ENCODE results near the gene POM121.
"Not testable (repeated sequence)": the region's sequence is repeated elsewhere in the genome, so short reads cannot be mapped to it uniquely, and the experiment has no call there.

Gene POM121

GRCh38 chr7:72950432-72950831 is 25.5 kb downstream of the POM121 start:
- not testable (repeated sequence) for DNase-seq

DNA sequence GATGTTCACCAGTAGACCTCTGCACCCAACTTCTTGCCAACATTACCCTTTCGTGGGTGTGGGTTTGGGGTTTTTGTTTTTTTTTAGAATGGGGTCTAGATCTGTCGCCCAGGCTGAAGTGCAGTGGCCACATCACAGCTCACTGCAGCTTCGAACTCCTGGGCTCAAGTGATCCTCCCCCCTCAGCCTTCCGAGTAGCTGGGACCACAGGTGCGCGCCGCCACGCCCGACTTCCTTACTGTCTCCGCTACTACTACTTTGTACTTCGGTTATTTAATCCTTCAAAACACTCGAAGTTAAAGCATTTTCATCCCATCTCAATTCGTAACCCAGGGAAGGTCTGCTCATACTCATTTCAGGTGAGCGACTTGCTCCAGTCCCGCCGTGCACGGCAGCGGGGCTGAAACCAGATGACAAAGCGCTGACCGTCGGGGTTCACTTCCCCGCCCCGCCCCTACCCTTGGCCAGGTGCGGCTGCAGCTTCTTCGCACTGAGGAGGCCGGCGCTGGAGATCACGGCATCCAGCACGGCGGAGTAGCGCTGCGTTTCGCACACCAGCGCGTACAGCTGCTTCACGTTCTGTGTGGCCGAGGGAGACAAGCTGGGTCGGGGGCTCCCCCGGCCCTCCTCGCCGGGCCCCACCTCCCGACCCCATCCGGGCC is 29.1 kb downstream of the POM121 start:
- not testable (repeated sequence) for DNase-seq

DNA sequence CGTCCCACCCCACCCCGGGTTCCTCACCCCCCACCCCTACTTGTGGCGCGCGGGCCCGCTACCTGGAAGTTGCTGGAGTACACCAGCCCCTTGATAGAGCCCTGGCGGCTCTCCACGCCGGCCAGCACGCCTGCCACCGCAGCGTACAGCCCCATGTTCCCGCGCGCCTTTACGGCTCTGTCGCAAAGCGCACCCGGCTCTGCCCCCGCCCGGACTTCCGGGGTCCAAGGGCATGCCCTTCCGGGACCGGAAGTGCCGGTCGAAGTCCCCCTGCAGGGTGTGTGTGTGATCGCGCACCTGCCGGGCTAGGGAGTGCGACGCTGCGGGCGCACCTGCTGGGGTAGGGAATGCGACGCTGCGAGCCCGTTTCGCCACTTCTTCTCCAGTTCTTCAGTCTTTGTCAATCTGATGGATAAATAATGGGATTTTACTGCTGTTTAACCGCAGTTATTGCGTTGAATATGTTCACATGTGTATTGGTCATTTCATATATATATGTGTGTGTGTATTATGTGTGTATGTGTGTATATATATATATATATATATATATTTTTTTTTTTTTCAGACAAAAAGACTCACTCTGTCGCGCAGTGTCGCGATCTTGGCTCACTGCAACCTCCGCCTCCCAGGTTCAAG is 29.8 kb downstream of the POM121 start:
- DNase-seq: not testable (repeated sequence)

GRCh38 chr7:72960029-72960428 is 35.1 kb downstream of the POM121 start:
- DNase-seq: not testable (repeated sequence)

GRCh38 chr7:72960626-72961345 is 35.9 kb downstream of the POM121 start:
- not testable (repeated sequence) for DNase-seq

- DNase-seq: not testable (repeated sequence)
These were observed 36.4 kb downstream of the POM121 start for GRCh38 chr7:72961346-72961650.

DNA sequence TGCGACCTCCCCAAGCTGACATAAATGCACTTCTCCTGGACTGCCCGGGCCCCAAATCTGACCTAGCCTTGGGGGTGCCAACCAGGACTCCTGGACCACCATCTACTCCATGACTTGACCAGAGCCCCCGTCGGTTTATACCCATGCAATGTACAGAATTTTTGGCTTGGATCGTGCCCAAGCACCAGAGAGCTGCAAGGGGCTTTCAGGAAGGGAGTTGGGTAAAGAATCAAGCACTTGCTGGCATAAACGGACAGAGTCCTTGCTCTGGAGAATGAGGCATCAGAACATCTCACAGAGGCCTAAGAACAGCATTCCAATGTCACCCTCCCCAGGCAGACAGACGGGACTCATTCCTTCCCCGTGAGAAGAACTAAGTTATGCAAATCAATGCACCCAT is 38.2 kb downstream of the POM121 start:
- DNase-seq: not testable (repeated sequence)

DNA sequence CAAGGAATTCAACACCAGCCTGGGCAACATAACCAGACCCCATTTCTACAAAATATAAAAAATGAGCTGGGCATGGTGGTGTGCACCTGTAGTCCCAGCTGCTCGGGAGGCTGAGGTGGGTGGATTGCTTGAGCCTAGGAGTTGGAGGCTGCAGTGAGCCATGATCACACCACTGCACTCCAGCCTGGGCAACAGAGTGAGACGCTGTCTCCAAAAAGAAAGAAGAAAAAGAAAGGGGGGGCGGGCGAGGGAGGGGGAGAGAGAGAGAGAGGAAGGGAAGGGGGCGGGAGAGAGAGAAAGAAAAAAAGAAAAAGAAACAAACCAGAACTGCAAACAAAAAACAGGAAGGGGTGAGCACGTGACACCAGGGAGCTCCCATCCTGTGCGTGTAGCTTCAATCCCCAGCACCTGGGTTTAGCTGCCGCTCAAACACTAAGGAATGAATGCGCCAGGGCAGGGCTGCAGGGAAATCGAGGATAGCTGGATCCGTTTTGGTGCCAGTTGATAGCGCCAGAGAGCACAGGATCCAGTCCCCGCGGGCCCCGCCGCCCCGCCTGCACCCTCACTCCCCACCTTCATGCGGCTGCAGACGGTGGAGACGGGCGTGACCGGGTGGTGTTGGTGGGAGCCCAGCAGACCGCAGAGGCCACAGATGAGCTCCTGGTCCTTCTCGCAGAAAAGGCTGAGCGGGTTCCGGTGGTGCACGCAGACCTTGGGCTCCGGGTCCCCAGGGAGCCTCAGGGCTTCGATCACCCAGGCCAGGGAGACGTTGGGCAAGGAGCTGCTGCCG is 40.5 kb downstream of the POM121 start:
- not testable (repeated sequence) for DNase-seq

DNA sequence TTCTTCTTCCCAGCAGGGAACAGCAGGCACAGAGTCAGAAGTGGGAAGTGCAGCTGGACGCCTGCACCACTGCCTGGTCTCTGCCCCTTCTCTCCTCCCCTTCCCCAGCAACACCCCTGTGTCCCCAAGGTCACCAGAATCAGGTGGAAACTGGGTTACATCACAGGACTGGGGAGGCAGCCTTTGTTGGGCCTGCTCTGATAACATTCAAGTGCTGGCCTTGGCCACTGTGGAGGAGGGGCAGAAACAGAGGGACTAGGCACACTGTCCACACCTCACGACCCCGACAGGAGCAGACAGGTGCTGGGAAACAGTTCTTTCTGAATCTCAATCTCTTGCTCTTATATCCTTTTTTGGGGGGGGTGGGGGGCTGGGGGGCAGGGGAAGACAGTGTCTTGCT is 42.0 kb downstream of the POM121 start:
- not testable (repeated sequence) for DNase-seq

DNA sequence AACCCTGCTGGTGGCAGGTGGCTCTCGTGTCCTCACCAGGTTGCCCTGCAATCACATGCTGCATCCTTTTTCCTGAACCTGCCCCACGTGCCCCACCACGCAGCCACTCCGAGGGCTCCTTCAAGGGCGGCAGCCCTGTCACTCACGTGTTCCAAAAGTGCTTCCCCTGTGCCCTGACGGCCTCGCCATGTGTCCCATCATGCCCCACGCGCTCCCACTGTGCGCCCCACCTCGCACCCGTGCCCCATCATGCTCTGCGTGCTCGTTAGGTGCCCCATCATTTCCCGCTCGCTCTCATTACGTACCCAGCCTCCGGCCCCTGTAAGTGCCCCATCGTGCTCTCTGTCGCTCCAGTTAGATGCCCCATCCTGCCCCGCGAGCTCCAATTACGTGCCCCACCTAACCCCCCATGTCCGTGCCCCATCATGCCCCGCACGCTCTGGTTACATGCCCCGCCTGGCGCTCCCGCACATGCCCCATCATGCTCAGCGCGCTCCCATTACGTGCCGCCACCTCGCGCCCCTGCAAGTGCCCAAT is 44.2 kb downstream of the POM121 start, which contains the start of gene TRIM74:
Gene TRIM74 (minus strand): TSS at position 487 of the 537 bp plus-strand sequence. CDS start 3,309 bp downstream, outside the sequence.
- not testable (repeated sequence) for DNase-seq

- DNase-seq: not testable (repeated sequence)
These were observed 44.8 kb downstream of the POM121 start for GRCh38 chr7:72969688-72970087.

DNA sequence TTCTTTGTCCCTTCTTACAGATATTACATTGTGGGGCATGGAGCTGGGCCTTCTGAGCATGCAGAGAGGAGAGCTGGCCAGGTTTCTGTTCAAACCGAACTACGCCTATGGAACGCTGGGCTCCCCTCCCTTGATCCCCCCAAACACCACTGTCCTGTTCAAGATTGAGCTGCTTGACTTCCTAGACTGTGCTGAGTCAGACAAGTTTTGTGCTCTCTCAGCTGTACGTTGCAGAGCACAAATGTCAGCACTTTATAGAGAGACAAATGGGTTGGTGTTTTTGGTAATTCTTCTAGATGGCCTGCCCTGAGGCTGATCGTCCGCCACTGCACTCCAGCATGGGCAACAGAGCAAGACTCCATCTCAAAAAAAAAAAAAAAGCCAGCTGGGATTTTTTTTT is 46.6 kb downstream of the POM121 start:
- DNase-seq: not testable (repeated sequence)

GRCh38 chr7:72974781-72975180 is 49.9 kb downstream of the POM121 start:
- DNase-seq: not testable (repeated sequence)

- DNase-seq: not testable (repeated sequence)
These were observed 50.9 kb downstream of the POM121 start for GRCh38 chr7:72975656-72976286.

DNA sequence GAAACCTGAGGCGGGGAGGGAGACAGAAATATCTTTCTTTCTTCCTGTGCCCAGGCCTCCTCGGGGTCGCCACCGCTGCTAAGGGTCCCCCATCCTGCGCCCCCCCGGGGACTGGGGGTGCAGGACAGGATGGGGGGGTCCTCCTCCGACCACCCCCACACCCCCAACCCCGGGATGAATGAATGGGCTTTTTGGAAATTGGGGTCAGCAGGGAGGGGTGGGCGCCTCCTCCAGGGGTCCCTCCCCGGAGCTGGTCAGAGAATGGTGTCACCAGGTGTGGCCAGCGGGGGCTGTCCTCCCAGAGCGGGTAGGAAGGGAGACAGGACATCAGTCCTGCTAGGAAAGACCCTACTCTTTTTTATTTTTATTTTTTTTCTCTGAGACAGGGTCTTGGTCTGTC is 51.5 kb downstream of the POM121 start:
- not testable (repeated sequence) for DNase-seq

DNA sequence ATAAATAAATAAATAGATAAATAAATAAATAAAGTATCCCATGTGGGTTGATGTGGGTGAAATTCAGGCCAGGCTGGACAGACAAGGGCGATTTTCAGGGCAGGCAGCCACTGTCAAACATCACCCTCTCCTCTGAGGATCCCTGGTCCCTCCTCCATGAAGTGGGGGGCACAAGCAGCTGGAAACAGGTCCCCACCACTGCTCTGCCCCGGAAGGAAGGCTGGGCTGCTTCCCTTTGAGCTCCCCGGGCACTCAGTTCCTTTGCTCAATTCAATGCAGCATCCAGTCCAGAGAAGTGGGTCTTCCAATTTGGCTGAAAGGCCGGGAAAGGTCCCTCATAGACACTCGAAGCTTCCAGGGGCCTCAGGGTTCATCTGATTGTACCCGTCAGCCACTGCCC is 55.5 kb downstream of the POM121 start:
- not testable (repeated sequence) for DNase-seq

DNA sequence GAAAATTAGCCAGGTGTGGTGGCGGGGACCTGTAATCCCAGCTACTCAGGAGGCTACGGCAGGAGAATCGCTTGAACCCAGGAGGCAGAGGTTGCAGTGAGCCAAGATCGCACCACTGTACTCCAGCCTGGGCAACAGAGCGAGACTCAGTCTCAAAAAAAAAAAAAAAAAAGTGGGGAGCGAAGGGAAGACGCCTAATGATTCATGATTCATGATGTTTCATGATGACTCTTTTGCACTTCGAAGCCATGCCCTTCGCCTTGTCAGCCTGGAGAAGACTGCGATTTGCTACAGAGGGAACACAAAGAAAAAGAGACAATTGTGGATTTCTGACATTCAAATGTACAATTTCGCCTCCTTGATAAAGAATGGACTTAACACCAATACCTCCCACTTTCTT is 57.2 kb downstream of the POM121 start:
- DNase-seq: not testable (repeated sequence)

GRCh38 chr7:72990146-72990913 is 65.4 kb downstream of the POM121 start:
- not testable (repeated sequence) for DNase-seq

DNA sequence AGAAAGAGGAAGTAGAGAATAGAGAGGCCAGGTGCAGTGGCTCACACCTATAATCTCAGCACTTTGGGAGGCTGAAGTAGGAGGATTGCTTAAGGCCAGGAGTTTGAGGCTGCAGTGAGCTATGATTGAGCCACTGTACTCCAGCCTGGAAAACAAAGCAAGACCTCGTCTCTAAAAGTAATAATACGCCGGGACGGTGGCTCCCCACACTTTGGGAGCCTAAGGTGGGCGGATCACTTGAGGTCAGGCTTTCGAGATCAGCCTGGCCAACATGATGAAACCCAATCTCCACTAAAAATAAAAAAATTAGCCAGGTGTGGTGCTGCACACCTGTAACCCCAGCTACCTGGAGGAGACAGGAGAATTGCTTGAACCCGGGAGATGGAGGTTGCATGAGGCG is 70.6 kb downstream of the POM121 start:
- DNase-seq: not testable (repeated sequence)

GRCh38 chr7:72997447-72997846 is 72.6 kb downstream of the POM121 start:
- not testable (repeated sequence) for DNase-seq

DNA sequence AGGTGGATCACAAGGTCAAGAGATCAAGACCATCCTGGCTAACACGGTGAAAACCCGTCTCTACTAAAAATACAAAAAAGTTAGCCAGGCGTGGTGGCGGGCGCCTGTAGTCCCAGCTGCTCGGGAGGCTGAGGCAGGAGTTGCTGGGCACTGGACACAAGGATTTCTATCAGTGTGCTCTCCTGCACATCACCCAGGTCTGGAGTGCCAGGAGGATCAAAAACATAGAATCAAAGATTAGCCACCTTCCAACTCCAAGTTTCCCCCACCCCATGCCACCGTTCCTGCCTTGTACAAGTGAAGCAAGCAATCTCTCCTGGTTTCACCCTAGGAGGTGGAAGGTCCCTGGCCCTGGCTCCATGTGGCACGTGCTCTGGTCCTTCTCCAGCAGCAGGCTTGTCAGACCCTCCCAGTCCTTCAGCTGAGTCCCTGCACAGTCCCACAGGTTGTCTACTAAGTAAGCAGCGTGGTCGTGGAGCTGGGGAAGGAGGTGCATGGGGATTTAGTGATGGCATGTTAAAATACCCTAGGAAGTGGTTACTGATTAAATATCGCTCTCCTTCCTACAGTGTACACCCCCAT is 73.1 kb downstream of the POM121 start:
- not testable (repeated sequence) for DNase-seq
